Mesodermal cell (in vitro differentiated cells): ENCODE results near the gene EPX.
A peak's percentile ranks its signal among the peaks of the same experiment; 100 is the strongest.

Source experiments
- H3K27ac ChIP-seq: 2 replicates; pipeline ENCODE4 v1.7.0; 2013; ENCODE audit warnings: mild to moderate bottlenecking, low read depth, low read length, moderate library complexity; ENCODE audit not compliant: severe bottlenecking
- H3K36me3 ChIP-seq: 2 replicates; pipeline ENCODE4 v1.7.1; 2013; ENCODE audit warnings: mild to moderate bottlenecking, low read length, moderate library complexity; ENCODE audit not compliant: control insufficient read depth, insufficient read depth
- H3K4me1 ChIP-seq: one replicate; pipeline ENCODE4 v1.7.1; 2013; ENCODE audit warnings: mild to moderate bottlenecking, low read length; ENCODE audit not compliant: insufficient read depth, control insufficient read depth, poor library complexity, severe bottlenecking
- H3K4me3 ChIP-seq: 2 replicates; pipeline ENCODE4 v1.7.0; 2013; ENCODE audit warnings: low read length, control low read depth, mild to moderate bottlenecking; ENCODE audit not compliant: insufficient read depth, poor library complexity, severe bottlenecking; ENCODE audit errors: extremely low read depth
- H3K9me3 ChIP-seq: 2 replicates; pipeline ENCODE4 v1.7.1; 2013; ENCODE audit warnings: mild to moderate bottlenecking, low read length, moderate library complexity; ENCODE audit not compliant: control insufficient read depth
- WGBS, 2 experiments: methylation state at CpG; one replicate each; pipeline ENCODE4 v1.1.5; 2013; ENCODE audit warnings: missing lambda C conversion rate in 2 of 2; ENCODE audit not compliant: insufficient coverage in 2 of 2; 5-methylcytosine and 5-hydroxymethylcytosine counted together

Gene EPX

GRCh38 chr17:58202859-58203258 lies 10.3 kb downstream of the EPX start:
- peaks cover 20% of the 10 kb centered on the region for H3K36me3 ChIP-seq
- no peak overlapping the region for H3K27ac ChIP-seq
- H3K9me3 ChIP-seq: no peaks in the 10 kb centered on the region
- no peaks in the 10 kb centered on the region for H3K4me1 ChIP-seq
- 93 to 95% methylated on average over 7 of the region's 7 CpGs for WGBS, 2 experiments
- no peak overlapping the region for H3K4me3 ChIP-seq

DNA sequence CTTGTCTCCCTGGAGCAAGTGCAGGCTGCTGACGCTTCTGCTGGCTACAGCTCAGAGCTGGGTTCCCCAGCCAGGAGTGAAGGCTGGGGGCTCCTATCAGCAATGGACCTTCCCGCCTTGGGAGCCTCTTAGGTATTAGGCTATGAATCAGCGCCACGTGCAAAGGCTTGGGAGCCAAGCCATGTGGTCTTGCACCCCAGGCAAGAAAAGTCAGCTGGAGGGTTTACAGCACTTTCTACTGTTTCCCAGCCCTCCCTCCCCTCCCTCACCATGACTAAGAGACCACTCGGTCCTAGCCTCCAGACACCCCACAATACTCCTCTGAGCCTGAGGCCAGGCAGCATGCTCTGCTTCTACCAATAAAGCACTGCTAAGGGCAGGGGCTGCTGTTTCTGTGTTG lies 12.3 kb downstream of the EPX start:
- no peaks in the 10 kb centered on the region for H3K9me3 ChIP-seq
- H3K27ac ChIP-seq: no peak overlapping the region
- no peak overlapping the region for H3K4me3 ChIP-seq
- no peaks in the 10 kb centered on the region for H3K4me1 ChIP-seq
- peaks cover 31% of the 10 kb centered on the region for H3K36me3 ChIP-seq
- WGBS, 2 experiments: 93 to 96% methylated on average over 4 of the region's 5 CpGs

- 87 to 88% methylated on average over 9 to 11 of the region's 11 CpGs for WGBS, 2 experiments
- H3K36me3 ChIP-seq: peaks cover 37% of the 10 kb centered on the region
- H3K9me3 ChIP-seq: no peaks in the 10 kb centered on the region
- no peak overlapping the region for H3K27ac ChIP-seq
- H3K4me3 ChIP-seq: no peak overlapping the region
- no peaks in the 10 kb centered on the region for H3K4me1 ChIP-seq
These were observed 13.4 kb downstream of the EPX start for GRCh38 chr17:58205936-58206335.

DNA sequence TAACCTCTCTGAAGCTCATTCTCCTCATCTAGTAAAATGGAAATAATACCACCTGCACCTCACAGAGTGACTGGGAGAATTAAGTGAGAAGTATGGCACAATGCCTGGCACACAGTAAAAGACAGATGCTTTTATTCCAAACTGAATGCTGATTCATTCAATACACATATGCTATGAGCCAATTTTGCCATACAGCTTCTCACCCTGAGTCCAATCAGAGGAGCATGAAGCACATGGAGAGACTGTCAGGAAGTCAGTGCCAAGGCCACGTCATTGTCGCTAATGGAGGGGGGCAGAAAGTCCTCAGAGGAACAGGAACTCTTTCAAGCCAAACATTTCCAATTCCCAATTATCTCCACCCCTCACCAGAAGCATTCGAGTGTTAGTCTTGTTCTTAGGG lies 14.9 kb downstream of the EPX start:
- no peaks in the 10 kb centered on the region for H3K4me1 ChIP-seq
- no peak overlapping the region for H3K4me3 ChIP-seq
- H3K27ac ChIP-seq: no peak overlapping the region
- H3K9me3 ChIP-seq: no peaks in the 10 kb centered on the region
- peaks cover 47% of the 10 kb centered on the region for H3K36me3 ChIP-seq
- WGBS, 2 experiments: 85 to 100% methylated on average over 3 of the region's 3 CpGs

DNA sequence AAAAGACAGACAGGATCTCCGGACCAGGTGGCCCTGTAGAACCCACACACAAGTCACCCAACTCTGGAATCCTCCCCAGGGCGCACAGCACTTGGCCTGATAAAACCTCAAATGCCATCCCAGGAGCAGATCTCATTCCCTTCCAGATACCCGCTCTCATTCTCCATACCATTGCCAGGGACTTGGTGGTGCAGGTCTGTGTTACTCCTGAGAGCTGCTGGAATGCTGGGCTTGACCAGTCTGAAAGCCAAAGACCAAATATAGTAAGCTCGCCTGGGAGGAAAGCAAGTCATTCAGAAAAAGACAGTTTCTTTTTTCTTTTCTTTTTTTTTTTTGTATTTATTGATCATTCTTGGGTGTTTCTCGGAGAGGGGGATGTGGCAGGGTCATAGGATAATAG lies 15.8 kb downstream of the EPX start:
- Histone ChIP-seq H3K27ac (no peak overlapping the region), H3K4me3 (no peak overlapping the region), H3K36me3 (peaks cover 56% of the 10 kb centered on the region), H3K9me3 (no peaks in the 10 kb centered on the region), H3K4me1 (no peaks in the 10 kb centered on the region)
- 82 to 100% methylated on average over 3 of the region's 5 CpGs for WGBS, 2 experiments

- peaks cover 61% of the 10 kb centered on the region for H3K36me3 ChIP-seq
These were observed 18.4 kb downstream of the EPX start for GRCh38 chr17:58210922-58211321.

DNA sequence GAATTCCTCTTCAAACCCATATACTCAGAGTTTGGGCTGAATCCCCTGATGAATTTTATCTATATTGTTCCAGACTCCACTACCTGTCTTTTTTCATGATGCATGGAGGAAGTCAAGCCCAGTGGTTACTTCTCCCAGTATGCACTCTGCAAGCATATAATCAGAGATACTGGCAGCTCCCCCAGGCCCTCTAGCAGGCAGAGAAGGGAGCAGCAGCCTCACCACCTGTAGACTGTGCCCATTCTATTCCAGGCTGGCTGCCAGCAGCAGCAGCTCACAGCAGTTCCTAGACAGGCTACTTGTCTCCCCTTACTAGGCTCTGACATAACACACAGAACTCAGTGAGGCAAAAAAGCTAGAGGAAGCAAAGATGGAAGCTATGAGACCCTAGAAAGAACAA lies 23.2 kb downstream of the EPX start:
- H3K4me3 ChIP-seq: no peak overlapping the region
- peaks cover 30% of the 10 kb centered on the region for H3K36me3 ChIP-seq
- no peak overlapping the region for H3K27ac ChIP-seq
- H3K9me3 ChIP-seq: no peaks in the 10 kb centered on the region
- peaks cover 8% of the 10 kb centered on the region for H3K4me1 ChIP-seq

More at GRCh38 chr17:58210922-58211321, 18.4 kb downstream of the EPX start:
- no peak overlapping the region for H3K4me3 ChIP-seq
- H3K4me1 ChIP-seq: no peaks in the 10 kb centered on the region
- WGBS, 2 experiments: 67 to 90% methylated on average over 2 to 4 of the region's 5 CpGs
- no peaks in the 10 kb centered on the region for H3K9me3 ChIP-seq
- no peak overlapping the region for H3K27ac ChIP-seq

DNA sequence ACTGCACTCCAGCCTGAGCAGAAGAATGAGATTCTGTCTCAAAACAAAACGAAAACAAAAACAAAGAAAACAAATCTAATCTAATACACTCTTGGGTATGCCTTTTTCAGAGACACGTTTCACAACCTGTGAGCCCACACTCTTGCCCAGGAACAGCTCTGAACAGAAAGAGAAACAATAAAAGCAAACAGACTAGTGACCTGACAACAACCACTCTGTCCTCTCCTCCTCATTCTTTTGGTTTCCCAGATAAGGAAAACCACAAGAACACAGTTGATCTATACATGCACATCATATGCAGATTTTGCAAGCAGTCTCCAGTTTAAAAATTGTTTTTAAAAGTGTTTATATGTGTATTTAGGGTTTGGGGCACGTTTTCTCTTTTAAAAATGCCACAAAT lies 25.2 kb downstream of the EPX start:
- Histone ChIP-seq H3K4me3 (no peak overlapping the region), H3K9me3 (no peaks in the 10 kb centered on the region), H3K27ac (no peak overlapping the region), H3K36me3 (peaks cover 17% of the 10 kb centered on the region), H3K4me1 (peaks cover 8% of the 10 kb centered on the region)
- WGBS, 2 experiments: 90 to 92% methylated on average over 2 to 3 of the region's 3 CpGs

GRCh38 chr17:58219007-58219788 lies 26.7 kb downstream of the EPX start, which contains the start of gene MKS1:
MKS1 (minus strand) TSS chr17:58219255; CDS start chr17:58219230, 25 bp downstream.
- Histone ChIP-seq H3K27ac (peak within 1 kb of the TSS; percentile 23), H3K36me3 (peaks cover 4% of the 10 kb centered on the region), H3K4me3 (peak within 1 kb of the TSS; percentile 62), H3K4me1 (peaks cover 10% of the 10 kb centered on the region), H3K9me3 (no peaks in the 10 kb centered on the region)
- 4 to 5% methylated on average over 44 to 50 of the region's 56 CpGs for WGBS, 2 experiments

GRCh38 chr17:58219789-58220183 lies 27.3 kb downstream of the EPX start:
- WGBS, 2 experiments: 88 to 93% methylated on average over 7 of the region's 7 CpGs
- Histone ChIP-seq H3K4me3 (peak overlapping the region; percentile 62), H3K4me1 (peaks cover 16% of the 10 kb centered on the region), H3K9me3 (no peaks in the 10 kb centered on the region), H3K36me3 (peaks cover 3% of the 10 kb centered on the region), H3K27ac (no peak overlapping the region)

DNA sequence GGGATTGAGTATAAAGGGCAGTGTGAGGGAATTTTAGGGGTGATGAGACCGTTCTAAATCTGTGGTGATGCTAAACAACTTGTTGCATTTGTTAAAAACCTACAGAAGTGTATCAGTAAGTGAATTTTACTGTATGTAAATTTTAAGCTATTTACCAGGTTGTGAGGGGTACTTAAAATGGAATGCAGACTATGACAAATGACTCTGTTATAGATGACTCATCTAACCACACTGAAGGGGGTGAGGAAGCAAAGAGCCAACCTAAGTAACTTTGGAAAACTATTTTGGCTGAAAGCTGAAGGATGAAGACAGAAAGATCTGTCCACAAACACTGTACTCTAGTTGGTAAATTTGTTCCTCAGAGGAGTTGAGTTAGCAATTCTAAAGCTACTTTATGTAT lies 31.8 kb downstream of the EPX start:
- Histone ChIP-seq H3K27ac (peak overlapping the region; percentile 36), H3K36me3 (no peaks in the 10 kb centered on the region), H3K4me1 (peaks cover 24% of the 10 kb centered on the region), H3K4me3 (no peak overlapping the region), H3K9me3 (no peaks in the 10 kb centered on the region)
- 50 to 63% methylated on average over 1 of the region's 1 CpG for whole genome bisulfite sequencing, 2 experiments
